Measurements from ENCODE around the gene CCNE1.
"Not testable (repeated sequence)": the region's sequence is repeated elsewhere in the genome, so short reads cannot be mapped to it uniquely, and the experiment has no call there.

CCNE1 gene

GRCh38 chr19:29787281-29787680, 24.5 kb upstream of the CCNE1 start:
- no peak for DNase-seq (ENCODE audit: low spot score)

- no peak for DNase-seq (ENCODE audit: low spot score)
Observed at GRCh38 chr19:29789007-29789406, 22.8 kb upstream of the CCNE1 start.

DNA sequence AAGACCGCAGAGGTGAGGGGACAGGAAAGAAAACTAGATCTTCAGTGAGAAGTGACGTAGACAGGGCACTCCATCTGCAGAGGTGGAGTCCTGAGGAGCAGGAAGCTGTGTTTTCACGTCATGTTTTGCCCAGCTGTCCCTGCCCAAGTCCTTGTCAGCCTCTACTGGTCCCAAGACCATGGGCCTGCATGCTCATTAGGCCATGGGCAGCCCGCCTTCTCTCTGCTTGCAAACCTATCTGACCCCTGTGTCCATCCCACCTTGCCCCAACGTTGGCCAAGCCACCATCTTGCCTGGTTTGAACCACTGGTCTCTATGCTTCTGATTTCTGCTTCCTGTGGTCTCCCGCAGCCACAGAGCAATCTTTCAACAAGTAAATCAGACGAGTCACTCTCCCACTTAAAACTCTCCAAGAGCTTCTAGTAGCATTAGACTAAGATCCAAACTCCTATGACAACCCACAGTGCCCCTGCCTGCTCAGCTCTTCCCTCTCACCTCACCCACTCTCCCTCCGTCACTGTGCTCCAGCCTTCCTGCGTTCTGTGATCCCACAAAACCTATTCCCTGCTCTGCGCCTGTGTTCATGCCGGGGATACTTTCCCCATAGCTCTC, 18.6 kb upstream of the CCNE1 start:
- no peak for DNase-seq (ENCODE audit: low spot score)

DNA sequence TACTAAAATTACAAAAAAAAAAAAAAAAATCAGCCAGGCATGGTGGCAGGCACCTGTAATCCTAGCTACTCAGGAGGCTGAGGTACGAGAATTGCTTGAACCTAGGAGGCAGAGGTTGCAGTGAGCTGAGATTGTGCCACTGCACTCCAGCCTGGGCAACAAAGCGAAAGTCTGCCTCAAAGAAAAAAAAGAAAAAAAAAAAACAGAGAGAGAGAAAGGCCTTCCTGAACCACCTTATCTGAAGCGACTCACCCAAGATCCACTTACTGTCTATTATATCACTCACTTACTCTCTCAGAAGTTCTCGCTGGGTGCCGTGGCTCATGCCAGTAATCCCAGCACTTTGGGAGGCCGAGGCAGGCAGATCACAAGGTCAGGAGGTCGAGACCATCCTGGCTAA, 17.3 kb upstream of the CCNE1 start:
- DNase-seq (ENCODE audit: low spot score): not testable (repeated sequence)

GRCh38 chr19:29795461-29796172, 16.2 kb upstream of the CCNE1 start:
- DNase-seq (ENCODE audit: low spot score): no peak

DNA sequence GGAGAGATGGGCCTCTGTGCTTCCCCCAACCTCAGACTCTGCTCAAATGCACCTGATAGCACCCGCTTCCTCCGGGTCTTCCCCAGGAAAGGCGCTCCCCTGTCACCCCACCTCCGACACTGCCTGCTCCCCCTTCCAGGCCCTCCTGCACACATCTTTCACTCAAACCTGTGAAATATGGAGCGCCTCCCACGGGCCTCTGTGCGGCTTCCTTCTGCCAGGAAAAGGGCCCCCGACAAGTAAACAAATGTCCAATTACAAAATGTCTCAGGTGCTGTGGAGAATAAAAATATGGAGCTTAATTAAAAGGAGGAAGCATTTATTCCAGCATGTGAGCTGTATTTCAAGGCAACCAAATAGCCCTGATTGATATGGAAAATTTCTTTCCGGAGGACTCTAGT, 15.6 kb upstream of the CCNE1 start:
- DNase-seq (ENCODE audit: low spot score): no peak

DNA sequence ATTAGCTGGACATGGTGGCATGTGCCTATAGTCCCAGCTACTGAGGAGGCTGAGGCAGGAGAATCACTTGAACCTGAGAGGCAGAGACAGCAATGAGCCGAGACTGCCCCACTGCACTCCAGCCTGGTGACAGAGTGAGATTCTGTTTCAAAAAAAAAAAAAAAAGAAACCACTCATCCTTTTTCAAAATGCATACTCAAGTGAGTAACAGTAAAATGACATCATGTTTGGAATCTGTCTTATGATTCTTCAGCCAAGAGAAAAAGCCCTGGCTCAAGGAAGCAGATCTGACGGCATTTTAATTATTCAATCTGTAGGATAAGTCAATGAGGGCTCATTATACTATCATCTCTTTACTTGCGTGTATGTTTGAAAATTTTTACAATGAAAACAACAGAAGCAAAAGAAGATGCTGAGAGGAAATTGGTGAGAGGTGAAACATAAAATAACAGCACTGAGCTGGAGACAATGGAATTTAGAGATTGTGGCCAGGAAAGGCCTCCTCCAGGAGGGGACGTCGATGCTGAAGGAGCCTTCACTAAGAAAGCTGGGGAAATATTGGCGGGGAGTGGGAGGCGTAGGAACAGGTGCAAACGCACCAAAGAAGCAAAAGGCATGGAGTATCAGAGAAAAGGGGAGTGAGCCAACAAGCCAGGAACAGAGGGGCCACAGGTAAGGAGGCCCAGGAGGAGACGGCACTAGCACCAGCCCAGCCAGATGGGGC, 12.9 kb upstream of the CCNE1 start:
- DNase-seq (ENCODE audit: low spot score): no peak

GRCh38 chr19:29800100-29800825, 11.5 kb upstream of the CCNE1 start:
- no peak for DNase-seq (ENCODE audit: low spot score)

- DNase-seq (ENCODE audit: low spot score): not testable (repeated sequence)
Observed at GRCh38 chr19:29803951-29804350, 7.8 kb upstream of the CCNE1 start.

DNA sequence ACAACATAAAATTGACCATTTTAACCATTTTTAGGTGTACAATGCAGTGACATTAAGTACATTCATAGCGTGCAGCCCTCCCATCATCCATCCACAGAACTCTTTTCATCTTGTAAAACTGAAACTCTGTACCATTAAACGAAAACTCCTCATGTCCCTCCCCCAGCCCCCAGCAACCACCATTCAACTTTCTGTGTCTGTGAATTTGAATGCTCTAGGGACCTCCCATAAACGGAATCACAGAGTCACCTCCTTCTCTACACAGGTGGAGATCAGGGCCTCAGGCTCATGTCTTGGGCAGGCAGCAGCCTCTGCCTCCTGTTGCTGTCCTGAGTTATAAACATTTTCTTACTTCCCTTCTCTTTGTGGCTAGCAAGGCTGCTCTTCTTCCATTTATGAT, 7.3 kb upstream of the CCNE1 start:
- DNase-seq (ENCODE audit: low spot score): no peak

DNA sequence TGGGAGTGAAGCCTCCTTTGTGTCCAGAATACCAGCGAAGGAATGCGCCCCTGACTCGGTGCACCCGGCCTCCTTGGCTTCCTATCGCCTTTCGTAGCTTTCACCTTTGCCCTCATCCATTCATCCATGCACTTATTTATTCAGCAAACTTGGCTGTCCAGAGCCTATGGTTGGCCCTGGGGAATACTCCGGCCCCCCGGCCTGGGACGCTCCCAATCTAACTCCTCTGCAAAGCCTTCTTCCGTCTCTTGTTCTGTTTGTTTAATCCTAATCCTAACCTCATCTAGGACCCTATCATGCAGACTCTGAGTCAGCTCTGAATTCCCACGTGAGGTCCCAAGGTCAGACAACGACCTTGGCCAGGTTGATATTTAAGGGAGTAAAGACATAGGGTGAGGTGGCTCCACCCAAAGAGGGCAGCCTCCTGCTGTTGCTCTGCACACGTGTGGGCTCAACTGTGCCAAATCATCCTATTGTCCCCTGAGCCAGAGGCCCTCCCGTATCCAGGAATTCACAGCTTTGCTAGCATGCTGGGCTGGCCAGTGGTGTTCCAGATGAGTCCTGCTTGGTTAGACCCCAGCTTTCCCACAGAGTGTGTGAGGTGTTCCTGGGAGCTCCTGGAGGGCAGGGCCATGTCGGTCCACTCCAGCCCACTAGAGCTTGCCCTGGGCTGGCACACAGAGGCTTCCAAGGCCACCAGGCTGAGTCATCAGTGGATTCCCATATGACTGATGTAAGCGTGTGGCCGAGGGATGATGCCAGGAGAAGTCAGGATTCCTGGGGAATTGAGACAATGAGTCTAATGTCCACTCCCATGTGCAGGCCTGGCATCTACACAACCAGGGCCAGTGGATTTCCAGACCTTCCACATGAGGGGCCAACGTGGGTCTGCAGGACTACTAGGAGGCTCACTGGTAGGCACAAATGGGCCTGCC, 6.5 kb upstream of the CCNE1 start:
- DNase-seq (ENCODE audit: low spot score): no peak

- DNase-seq (ENCODE audit: low spot score): no peak
Observed at GRCh38 chr19:29806098-29806866, 5.5 kb upstream of the CCNE1 start.

DNA sequence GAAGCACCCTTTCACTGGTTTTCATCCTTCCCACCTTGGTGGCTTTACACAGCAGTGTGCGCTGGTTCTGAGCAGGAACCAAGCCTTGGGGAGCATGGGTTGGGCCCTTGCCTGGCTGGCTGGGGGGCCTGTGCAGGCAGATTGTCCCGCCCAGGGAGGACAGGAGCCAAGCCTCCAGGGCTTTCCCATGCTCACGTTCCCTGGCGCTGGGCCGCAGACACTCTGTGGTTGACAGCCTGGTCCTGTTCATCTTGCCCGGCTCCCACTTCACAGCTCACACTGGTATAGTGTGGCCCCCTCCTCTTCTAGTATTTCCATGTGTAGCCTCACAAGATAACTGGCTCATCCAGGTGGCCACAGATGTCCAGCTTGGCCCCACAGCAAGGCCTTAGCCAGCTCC, 4.6 kb upstream of the CCNE1 start:
- DNase-seq (ENCODE audit: low spot score): no peak

DNA sequence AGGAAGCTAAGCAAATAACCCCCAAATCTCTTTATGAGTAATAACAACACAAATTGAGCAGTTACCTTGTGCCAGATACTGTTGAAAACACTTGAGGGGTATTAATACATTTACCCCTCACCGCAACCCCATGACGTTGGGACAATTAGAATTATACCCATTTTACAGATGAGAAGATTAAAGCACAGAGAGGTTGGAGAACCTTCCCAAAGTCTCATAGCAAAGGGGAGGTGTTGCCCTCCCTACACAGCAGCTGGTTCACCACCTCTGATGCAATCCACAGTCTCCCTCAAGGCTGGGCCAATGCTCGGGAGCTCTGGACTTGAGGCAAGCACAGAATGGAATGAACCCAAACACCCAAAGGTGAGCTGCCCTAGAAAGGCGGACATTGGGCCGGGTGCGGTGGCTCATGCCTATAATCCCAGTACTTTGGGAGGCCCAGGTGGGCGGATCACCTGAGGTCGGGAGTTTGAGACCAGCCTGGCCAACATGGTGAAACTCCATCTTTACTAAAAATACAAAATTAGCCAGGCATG, 3.9 kb upstream of the CCNE1 start:
- DNase-seq (ENCODE audit: low spot score): no peak

GRCh38 chr19:29809795-29810503, 1.8 kb upstream of the CCNE1 start:
- DNase-seq (ENCODE audit: low spot score): no peak

- no peak for DNase-seq (ENCODE audit: low spot score)
Observed at GRCh38 chr19:29810504-29810871, 1.3 kb upstream of the CCNE1 start.

GRCh38 chr19:29812080-29812880, 489 bp downstream of the CCNE1 start:
- DNase-seq (ENCODE audit: low spot score): no peak

DNA sequence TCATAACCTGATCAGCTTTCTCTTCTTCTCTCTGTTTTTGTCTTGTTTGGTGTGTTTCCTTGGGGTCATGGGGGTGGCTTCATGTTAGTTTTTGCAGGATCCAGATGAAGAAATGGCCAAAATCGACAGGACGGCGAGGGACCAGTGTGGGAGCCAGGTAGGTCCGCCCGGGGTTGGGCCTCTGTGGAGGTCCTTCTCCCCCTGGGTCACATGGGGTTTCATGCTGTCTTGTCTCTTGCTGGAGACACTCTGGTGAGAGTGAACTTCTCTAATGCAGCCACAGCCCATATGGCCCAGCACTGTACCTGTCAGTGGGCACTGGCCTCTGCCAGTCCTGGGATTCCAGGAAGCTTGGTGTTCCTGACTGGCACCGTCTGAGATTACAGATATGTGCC, 1.1 kb downstream of the CCNE1 start:
- DNase-seq (ENCODE audit: low spot score): no peak

- DNase-seq (ENCODE audit: low spot score): no peak
Observed at GRCh38 chr19:29813642-29814041, 1.9 kb downstream of the CCNE1 start.
